GM21717 (cell line): ENCODE results near the gene RNASEL.
"Not testable (repeated sequence)": the region's sequence is repeated elsewhere in the genome, so short reads cannot be mapped to it uniquely, and the experiment has no call there.

Source experiments
- ATAC-seq: cut with Tn5 transposase; IDR thresholded peaks from one replicate; pipeline ENCODE4 v1.9.1; 2021; ENCODE audit warnings: mild to moderate bottlenecking, moderate library complexity; ENCODE audit not compliant: unreplicated experiment

RNASEL gene

GRCh38 chr1:182564406-182565004, 24.6 kb downstream of the RNASEL start:
- no peak for ATAC-seq

GRCh38 chr1:182563095-182563494, 26.0 kb downstream of the RNASEL start:
- ATAC-seq, result no peak

- no peak for ATAC-seq
These were observed 27.6 kb downstream of the RNASEL start for GRCh38 chr1:182561456-182561855.

- no peak for ATAC-seq
These were observed 28.6 kb downstream of the RNASEL start for GRCh38 chr1:182560392-182560984.

GRCh38 chr1:182556279-182556678, 32.8 kb downstream of the RNASEL start:
- no peak for ATAC-seq

- ATAC-seq, result no peak
These were observed 33.6 kb downstream of the RNASEL start for GRCh38 chr1:182555493-182555892.

- ATAC-seq, result no peak
These were observed 36.5 kb downstream of the RNASEL start for GRCh38 chr1:182552527-182552926.

- no peak for ATAC-seq
These were observed 39.2 kb downstream of the RNASEL start for GRCh38 chr1:182549811-182550210.

- ATAC-seq, result no peak
These were observed 39.7 kb downstream of the RNASEL start for GRCh38 chr1:182549346-182549745.

- no peak for ATAC-seq
These were observed 55.2 kb downstream of the RNASEL start for GRCh38 chr1:182533896-182534295.

GRCh38 chr1:182528206-182528605, 60.9 kb downstream of the RNASEL start:
- not testable (repeated sequence) for ATAC-seq

GRCh38 chr1:182527680-182528079, 61.4 kb downstream of the RNASEL start:
- no peak for ATAC-seq

- ATAC-seq, result no peak
These were observed 63.7 kb downstream of the RNASEL start for GRCh38 chr1:182525342-182525741.
